Measurements from ENCODE around the gene CFAP91. TPM values are rescaled to one million over a fixed set of nuclear protein-coding genes. Genes with fewer than 3 reads are reported as not detected.
A peak's percentile ranks its signal among the peaks of the same experiment; 100 is the strongest.

CFAP91 gene
- total RNA-seq, 1 donor from 2014 or later, result not detected

DNA sequence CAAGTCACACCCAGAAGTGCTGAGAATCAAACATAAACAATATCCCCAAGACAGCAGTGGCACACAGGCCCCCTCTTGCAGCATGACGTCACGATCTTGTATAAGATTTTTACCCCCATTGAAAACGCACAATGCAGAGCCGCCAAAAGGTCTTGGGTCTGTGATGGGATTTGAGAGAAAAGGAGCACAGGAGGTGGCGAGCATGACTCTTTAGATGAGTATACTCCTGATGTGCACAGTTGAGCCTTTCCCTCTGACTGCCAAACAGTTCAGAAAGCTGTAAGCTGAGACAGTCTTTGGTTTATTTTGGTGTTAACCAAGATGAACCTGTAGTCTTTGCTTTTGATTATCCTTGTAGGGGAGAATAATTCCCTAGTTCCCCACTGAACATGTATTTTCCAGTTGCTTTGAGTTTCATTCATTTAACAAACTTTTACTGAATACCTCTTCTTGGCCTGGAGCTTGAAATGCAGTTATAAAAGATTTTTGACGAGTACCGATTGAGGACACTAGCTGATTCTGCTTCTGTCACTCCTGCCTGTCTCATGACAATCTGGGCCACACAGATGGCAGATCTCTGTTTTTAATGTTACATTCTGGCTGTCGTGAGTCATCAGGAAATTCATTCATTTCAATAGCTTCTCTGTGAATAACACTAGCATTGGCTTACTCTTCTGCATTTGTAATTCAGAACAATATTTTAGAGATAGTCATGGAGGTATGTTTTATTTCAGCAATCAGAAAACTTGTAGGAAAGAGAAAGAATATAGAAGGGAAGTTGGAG, 28.9 kb downstream of the CFAP91 start:
- H3K27me3 Mint-ChIP-seq (ENCODE audit: low read depth), result no peaks in the 10 kb centered on the region
- no peak for TF ChIP-seq CTCF (IDR thresholded peaks at IDR 0.05)
- H3K4me1 Mint-ChIP-seq (ENCODE audit: low read depth), result peaks cover 9% of the 10 kb centered on the region
- no peak for DNase-seq (ENCODE audit: low spot score)
- no peaks in the 10 kb centered on the region for H3K9me3 Mint-ChIP-seq (ENCODE audit: low read depth)
- H3K36me3 Mint-ChIP-seq (ENCODE audit: low read depth), result no peaks in the 10 kb centered on the region
- H3K27ac Mint-ChIP-seq (ENCODE audit: unreplicated experiment), result peak overlapping the region; percentile 72
- no peak overlapping the region for H3K4me3 Mint-ChIP-seq (ENCODE audit: unreplicated experiment)

DNA sequence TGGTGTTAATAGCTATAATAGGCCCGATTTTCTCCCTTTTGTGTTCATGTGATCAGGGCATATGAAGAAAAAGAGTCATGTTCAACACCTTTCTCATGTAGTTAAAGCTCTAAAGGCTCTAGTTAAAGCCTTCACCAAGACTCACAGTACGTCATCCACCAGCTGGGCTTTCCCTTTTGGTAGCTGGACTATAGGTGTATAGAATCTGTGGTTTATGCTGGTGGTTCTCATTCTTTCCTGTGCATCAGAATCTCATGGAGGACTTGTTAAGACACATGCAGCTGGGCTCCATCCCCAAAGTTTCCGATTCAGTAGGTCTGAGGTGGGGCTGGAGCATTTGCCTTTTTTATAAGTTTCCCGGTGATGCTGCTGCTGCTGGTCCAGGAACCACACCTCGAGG, 31.0 kb downstream of the CFAP91 start:
- no peak for TF ChIP-seq CTCF (IDR thresholded peaks at IDR 0.05)
- no peaks in the 10 kb centered on the region for H3K27me3 Mint-ChIP-seq (ENCODE audit: low read depth)
- no peak overlapping the region for H3K27ac Mint-ChIP-seq (ENCODE audit: unreplicated experiment)
- no peak overlapping the region for H3K4me3 Mint-ChIP-seq (ENCODE audit: unreplicated experiment)
- DNase-seq (ENCODE audit: low spot score), result no peak
- no peaks in the 10 kb centered on the region for H3K36me3 Mint-ChIP-seq (ENCODE audit: low read depth)
- peaks cover 9% of the 10 kb centered on the region for H3K4me1 Mint-ChIP-seq (ENCODE audit: low read depth)
- H3K9me3 Mint-ChIP-seq (ENCODE audit: low read depth), result no peaks in the 10 kb centered on the region

DNA sequence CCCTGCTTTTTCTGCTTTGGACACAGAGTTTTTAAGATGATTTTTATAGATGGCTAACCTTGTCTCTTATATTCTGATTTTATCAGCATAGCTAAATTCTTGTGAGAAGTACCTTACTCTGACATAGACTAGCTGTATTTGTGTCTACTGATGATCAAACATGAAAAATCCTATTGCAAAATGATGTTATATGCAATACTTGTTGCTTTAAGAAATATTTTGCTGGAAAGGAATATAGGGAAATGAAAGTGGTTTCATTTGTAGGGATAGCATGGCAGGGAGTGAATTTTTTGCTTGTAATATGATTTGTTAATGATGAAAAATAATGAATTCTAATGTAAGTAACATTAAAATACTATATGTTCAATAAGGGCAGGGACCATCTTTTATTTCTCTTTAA, 35.9 kb downstream of the CFAP91 start:
- DNase-seq (ENCODE audit: low spot score), result no peak
- no peak for TF ChIP-seq CTCF (IDR thresholded peaks at IDR 0.05)
- H3K4me3 Mint-ChIP-seq (ENCODE audit: unreplicated experiment), result no peak overlapping the region
- no peaks in the 10 kb centered on the region for H3K9me3 Mint-ChIP-seq (ENCODE audit: low read depth)
- H3K36me3 Mint-ChIP-seq (ENCODE audit: low read depth), result no peaks in the 10 kb centered on the region
- no peaks in the 10 kb centered on the region for H3K4me1 Mint-ChIP-seq (ENCODE audit: low read depth)
- H3K27me3 Mint-ChIP-seq (ENCODE audit: low read depth), result no peaks in the 10 kb centered on the region
- H3K27ac Mint-ChIP-seq (ENCODE audit: unreplicated experiment), result no peak overlapping the region

- Mint-ChIP-seq H3K4me3 (ENCODE audit: unreplicated experiment) (no peak overlapping the region), H3K27me3 (ENCODE audit: low read depth) (no peaks in the 10 kb centered on the region), H3K4me1 (ENCODE audit: low read depth) (no peaks in the 10 kb centered on the region), H3K36me3 (ENCODE audit: low read depth) (no peaks in the 10 kb centered on the region), H3K27ac (ENCODE audit: unreplicated experiment) (no peak overlapping the region), H3K9me3 (ENCODE audit: low read depth) (no peaks in the 10 kb centered on the region)
- no peak for TF ChIP-seq CTCF (IDR thresholded peaks at IDR 0.05)
- no peak for DNase-seq (ENCODE audit: low spot score)
Measured at GRCh38 chr3:119741657-119742590, 39.1 kb downstream of the CFAP91 start.

DNA sequence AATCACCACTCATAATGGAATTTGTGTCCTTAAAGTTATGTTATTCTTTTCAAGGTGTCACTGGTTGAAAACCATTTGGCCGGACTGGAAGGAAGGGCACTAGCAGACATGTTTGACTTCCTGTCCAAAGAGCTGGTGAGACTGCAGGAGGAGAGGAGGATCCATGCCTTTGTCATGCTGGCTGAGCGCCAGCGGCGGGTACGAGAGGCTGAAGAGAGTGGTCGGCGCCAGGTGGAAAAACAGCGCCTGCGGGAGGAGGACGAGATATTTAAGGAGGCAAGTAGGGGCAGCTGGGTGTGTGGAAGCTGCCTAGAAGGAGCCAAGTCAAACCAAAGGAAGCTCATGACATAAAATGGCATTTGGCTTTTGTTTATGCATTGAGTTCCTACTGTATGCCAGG, 41.1 kb downstream of the CFAP91 start:
- TF ChIP-seq CTCF (IDR thresholded peaks at IDR 0.05), result no peak
- Mint-ChIP-seq H3K9me3 (ENCODE audit: low read depth) (no peaks in the 10 kb centered on the region), H3K4me1 (ENCODE audit: low read depth) (no peaks in the 10 kb centered on the region), H3K36me3 (ENCODE audit: low read depth) (no peaks in the 10 kb centered on the region), H3K27ac (ENCODE audit: unreplicated experiment) (no peak overlapping the region), H3K4me3 (ENCODE audit: unreplicated experiment) (no peak overlapping the region), H3K27me3 (ENCODE audit: low read depth) (no peaks in the 10 kb centered on the region)
- DNase-seq (ENCODE audit: low spot score), result no peak
